ENCODE results near the gene DR1.

- TF ChIP-seq CTCF (IDR thresholded peaks at IDR 0.05) (no peak), POLR2A (IDR thresholded peaks at IDR 0.05) (no peak)
These were observed 800 bp downstream of the DR1 start for GRCh38 chr1:93346421-93346993.

All from right lobe of liver (tissue), 4 donors.